ENCODE results near the gene GTPBP1.

GTPBP1 gene

GRCh38 chr22:38727123-38727522 lies 21.4 kb downstream of the GTPBP1 start:
- DNase-seq (ENCODE audit: low read depth) = no peak

- DNase-seq (ENCODE audit: low read depth) = no peak
Measured at GRCh38 chr22:38727530-38728451, 22.0 kb downstream of the GTPBP1 start.

GRCh38 chr22:38728871-38729796 lies 23.4 kb downstream of the GTPBP1 start:
- no peak for DNase-seq (ENCODE audit: low read depth)

- no peak for DNase-seq (ENCODE audit: low read depth)
Measured at GRCh38 chr22:38729946-38730345, 24.2 kb downstream of the GTPBP1 start.

GRCh38 chr22:38730411-38730871 lies 24.7 kb downstream of the GTPBP1 start:
- no peak for DNase-seq (ENCODE audit: low read depth)

- DNase-seq (ENCODE audit: low read depth) = no peak
Measured at GRCh38 chr22:38731703-38732161, 26.0 kb downstream of the GTPBP1 start.

GRCh38 chr22:38732251-38732815 lies 26.6 kb downstream of the GTPBP1 start:
- no peak for DNase-seq (ENCODE audit: low read depth)

GRCh38 chr22:38733329-38733723 lies 27.6 kb downstream of the GTPBP1 start:
- DNase-seq (ENCODE audit: low read depth) = no peak

GRCh38 chr22:38733724-38734381 lies 28.1 kb downstream of the GTPBP1 start:
- no peak for DNase-seq (ENCODE audit: low read depth)

- no peak for DNase-seq (ENCODE audit: low read depth)
Measured at GRCh38 chr22:38734421-38735100, 28.8 kb downstream of the GTPBP1 start.

- DNase-seq (ENCODE audit: low read depth) = no peak
Measured at GRCh38 chr22:38735126-38735464, 29.4 kb downstream of the GTPBP1 start.

GRCh38 chr22:38735465-38736256 lies 29.9 kb downstream of the GTPBP1 start:
- no peak for DNase-seq (ENCODE audit: low read depth)

GRCh38 chr22:38736257-38736570 lies 30.5 kb downstream of the GTPBP1 start:
- no peak for DNase-seq (ENCODE audit: low read depth)

GRCh38 chr22:38737302-38738060 lies 31.7 kb downstream of the GTPBP1 start:
- no peak for DNase-seq (ENCODE audit: low read depth)

- DNase-seq (ENCODE audit: low read depth) = no peak
Measured at GRCh38 chr22:38738475-38739070, 32.8 kb downstream of the GTPBP1 start.

- DNase-seq (ENCODE audit: low read depth) = no peak
Measured at GRCh38 chr22:38739300-38740055, 33.7 kb downstream of the GTPBP1 start.

GRCh38 chr22:38740116-38740723 lies 34.5 kb downstream of the GTPBP1 start:
- no peak for DNase-seq (ENCODE audit: low read depth)

GRCh38 chr22:38740754-38741153 lies 35.0 kb downstream of the GTPBP1 start:
- DNase-seq (ENCODE audit: low read depth) = no peak
